Measurements from ENCODE around the gene ARAP1. TPM values are rescaled to one million over a fixed set of nuclear protein-coding genes. Genes with fewer than 3 reads are reported as not detected.

Gene ARAP1
- total and polyA plus RNA-seq, 2 donors (not counting 1 experiment from before 2014, with no cell fraction given): 41.8 to 113 TPM

GRCh38 chr11:72780296-72781062 is 28.3 kb upstream of the ARAP1 start:
- DNase-seq (ENCODE audit: low read depth in 2 of 2): no peak
- peak overlapping the region in 2 of 4 experiments; percentile 10 to 52 for H3K4me3 ChIP-seq (replicated peaks in 1 of 4; ENCODE audit: control extremely low read depth in 1 of 4, insufficient read depth in 1 of 4, low read depth in 3 of 4, low read length in 4 of 4)
- no peak overlapping the region for H3K4me2 ChIP-seq (ENCODE audit: extremely low read depth, insufficient read depth, low read length)

GRCh38 chr11:72779495-72780128 is 27.4 kb upstream of the ARAP1 start:
- H4K20me1 ChIP-seq (ENCODE audit: control insufficient read depth, extremely low read depth, insufficient read depth, low read length): no peaks in the 10 kb centered on the region
- H3K9me3 ChIP-seq (ENCODE audit: control insufficient read depth, insufficient read depth, low read depth, low read length): no peaks in the 10 kb centered on the region
- no peaks in the 10 kb centered on the region for H3K4me1 ChIP-seq (ENCODE audit: control insufficient read depth, extremely low read depth, insufficient read depth, low read length)
- H3K9ac ChIP-seq (ENCODE audit: insufficient read depth, low read length): no peak overlapping the region
- no peaks in the 10 kb centered on the region for H3K79me2 ChIP-seq (ENCODE audit: control insufficient read depth, insufficient read depth, low read length)
- H2AFZ ChIP-seq (ENCODE audit: low read length): no peak overlapping the region
- no peak overlapping the region for H3K4me3 ChIP-seq (replicated peaks in 1 of 4; ENCODE audit: control extremely low read depth in 1 of 4, insufficient read depth in 1 of 4, low read depth in 3 of 4, low read length in 4 of 4)
- no peak overlapping the region for H3K27ac ChIP-seq (ENCODE audit: insufficient read depth, low read length)
- TF ChIP-seq, protein P1, sequence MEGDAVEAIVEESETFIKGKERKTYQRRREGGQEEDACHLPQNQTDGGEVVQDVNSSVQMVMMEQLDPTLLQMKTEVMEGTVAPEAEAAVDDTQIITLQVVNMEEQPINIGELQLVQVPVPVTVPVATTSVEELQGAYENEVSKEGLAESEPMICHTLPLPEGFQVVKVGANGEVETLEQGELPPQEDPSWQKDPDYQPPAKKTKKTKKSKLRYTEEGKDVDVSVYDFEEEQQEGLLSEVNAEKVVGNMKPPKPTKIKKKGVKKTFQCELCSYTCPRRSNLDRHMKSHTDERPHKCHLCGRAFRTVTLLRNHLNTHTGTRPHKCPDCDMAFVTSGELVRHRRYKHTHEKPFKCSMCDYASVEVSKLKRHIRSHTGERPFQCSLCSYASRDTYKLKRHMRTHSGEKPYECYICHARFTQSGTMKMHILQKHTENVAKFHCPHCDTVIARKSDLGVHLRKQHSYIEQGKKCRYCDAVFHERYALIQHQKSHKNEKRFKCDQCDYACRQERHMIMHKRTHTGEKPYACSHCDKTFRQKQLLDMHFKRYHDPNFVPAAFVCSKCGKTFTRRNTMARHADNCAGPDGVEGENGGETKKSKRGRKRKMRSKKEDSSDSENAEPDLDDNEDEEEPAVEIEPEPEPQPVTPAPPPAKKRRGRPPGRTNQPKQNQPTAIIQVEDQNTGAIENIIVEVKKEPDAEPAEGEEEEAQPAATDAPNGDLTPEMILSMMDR (conservative IDR thresholded peaks at IDR 0.05 in 1 of 2, IDR thresholded peaks at IDR 0.05 in 1 of 2; ENCODE audit: low read depth in 1 of 2, low read length in 2 of 2): no peak
- no peak for TF ChIP-seq EZH2 (IDR thresholded peaks at IDR 0.05; ENCODE audit: low read length, missing control alignments)
- H3K4me2 ChIP-seq (ENCODE audit: extremely low read depth, insufficient read depth, low read length): no peak overlapping the region
- DNase-seq (ENCODE audit: low read depth in 2 of 2): no peak
- peaks cover 3% of the 10 kb centered on the region for H3K27me3 ChIP-seq (ENCODE audit: control insufficient read depth, insufficient read depth, low read length)
- no peaks in the 10 kb centered on the region for H3K36me3 ChIP-seq (ENCODE audit: control insufficient read depth, insufficient read depth, low read length)

More at GRCh38 chr11:72780296-72781062, 28.3 kb upstream of the ARAP1 start:
- Histone ChIP-seq H3K9me3 (ENCODE audit: control insufficient read depth, insufficient read depth, low read depth, low read length) (no peaks in the 10 kb centered on the region), H3K27me3 (ENCODE audit: control insufficient read depth, insufficient read depth, low read length) (peaks cover 3% of the 10 kb centered on the region), H3K79me2 (ENCODE audit: control insufficient read depth, insufficient read depth, low read length) (no peaks in the 10 kb centered on the region), H2AFZ (ENCODE audit: low read length) (no peak overlapping the region), H3K27ac (ENCODE audit: insufficient read depth, low read length) (no peak overlapping the region), H3K9ac (ENCODE audit: insufficient read depth, low read length) (no peak overlapping the region), H4K20me1 (ENCODE audit: control insufficient read depth, extremely low read depth, insufficient read depth, low read length) (no peaks in the 10 kb centered on the region), H3K36me3 (ENCODE audit: control insufficient read depth, insufficient read depth, low read length) (no peaks in the 10 kb centered on the region), H3K4me1 (ENCODE audit: control insufficient read depth, extremely low read depth, insufficient read depth, low read length) (no peaks in the 10 kb centered on the region)
- TF ChIP-seq, protein P1 (conservative IDR thresholded peaks at IDR 0.05 in 1 of 2, IDR thresholded peaks at IDR 0.05 in 1 of 2; ENCODE audit: low read depth in 1 of 2, low read length in 2 of 2): no peak
- TF ChIP-seq EZH2 (IDR thresholded peaks at IDR 0.05; ENCODE audit: low read length, missing control alignments): no peak
